Activated naive CD4-positive, alpha-beta T cell treated with anti-CD3 and anti-CD28 coated beads for 36 hours (primary cell): ENCODE data around the gene KRTAP17-1. TPM values are rescaled to one million over a fixed set of nuclear protein-coding genes. Genes with fewer than 3 reads are reported as not detected.

ENCODE experiments used
- total RNA-seq, 2 experiments: library from RNA; stranded (reverse); gene quantifications; one replicate each; pipeline ENCODE4 v1.2.3, GENCODE V29; 2021

KRTAP17-1 gene
- total RNA-seq, 2 experiments from 2014 or later, result not detected

Other genes starting within 250 kb of the KRTAP17-1 start
- not detected for gene KRTAP2-4, start 249.8 kb downstream of the KRTAP17-1 start, total RNA-seq
- not detected for gene KRTAP4-7, start 231.6 kb downstream of the KRTAP17-1 start, total RNA-seq
- not detected for gene KRTAP4-8, start 217.6 kb downstream of the KRTAP17-1 start, total RNA-seq
- gene KRTAP4-16, start 213.5 kb downstream of the KRTAP17-1 start, total RNA-seq, result not detected
- gene KRTAP4-9, start 210.3 kb downstream of the KRTAP17-1 start, total RNA-seq, result not detected
- gene KRTAP4-11, start 197.3 kb downstream of the KRTAP17-1 start, total RNA-seq, result not detected
- not detected for gene KRTAP4-12, start 191.5 kb downstream of the KRTAP17-1 start, total RNA-seq
- gene KRTAP4-6, start 175.2 kb downstream of the KRTAP17-1 start, total RNA-seq, result not detected
- not detected for gene KRTAP4-5, start 165.9 kb downstream of the KRTAP17-1 start, total RNA-seq
- not detected for gene KRTAP4-4, start 155.0 kb downstream of the KRTAP17-1 start, total RNA-seq
- gene KRTAP4-3, start 147.5 kb downstream of the KRTAP17-1 start, total RNA-seq, result not detected
- gene KRTAP4-2, start 137.5 kb downstream of the KRTAP17-1 start, total RNA-seq, result not detected
- gene KRTAP4-1, start 130.8 kb downstream of the KRTAP17-1 start, total RNA-seq, result not detected
- not detected for gene KRTAP9-1, start 125.8 kb downstream of the KRTAP17-1 start, total RNA-seq
- gene KRTAP9-2, start 89.1 kb downstream of the KRTAP17-1 start, total RNA-seq, result not detected
- not detected for gene KRTAP9-3, start 83.3 kb downstream of the KRTAP17-1 start, total RNA-seq
- gene KRTAP9-8, start 77.7 kb downstream of the KRTAP17-1 start, total RNA-seq, result not detected
- not detected for gene KRTAP9-4, start 66.0 kb downstream of the KRTAP17-1 start, total RNA-seq
- gene KRTAP9-9, start 60.3 kb downstream of the KRTAP17-1 start, total RNA-seq, result not detected
- not detected for gene KRTAP9-6, start 50.3 kb downstream of the KRTAP17-1 start, total RNA-seq
- not detected for gene KRTAP9-7, start 40.0 kb downstream of the KRTAP17-1 start, total RNA-seq
- gene KRTAP29-1, start 12.9 kb downstream of the KRTAP17-1 start, total RNA-seq, result not detected
- under 1 TPM in 1 of 2 experiments, not detected in 1; 0.15 TPM for gene KRTAP16-1, start 6.4 kb downstream of the KRTAP17-1 start, total RNA-seq
- gene KRT33A, start 35.1 kb upstream of the KRTAP17-1 start, total RNA-seq, result not detected
- not detected for gene KRT33B, start 54.1 kb upstream of the KRTAP17-1 start, total RNA-seq
- gene KRT34, start 66.6 kb upstream of the KRTAP17-1 start, total RNA-seq, result not detected
- not detected for gene KRT31, start 81.9 kb upstream of the KRTAP17-1 start, total RNA-seq
- not detected for gene KRT37, start 108.9 kb upstream of the KRTAP17-1 start, total RNA-seq
- not detected for gene KRT38, start 125.3 kb upstream of the KRTAP17-1 start, total RNA-seq
- gene KRT32, start 151.7 kb upstream of the KRTAP17-1 start, total RNA-seq, result not detected
- gene KRT35, start 165.4 kb upstream of the KRTAP17-1 start, total RNA-seq, result not detected
- not detected for gene KRT36, start 174.2 kb upstream of the KRTAP17-1 start, total RNA-seq
- not detected for gene KRT13, start 189.9 kb upstream of the KRTAP17-1 start, total RNA-seq
- not detected for gene KRT15, start 203.2 kb upstream of the KRTAP17-1 start, total RNA-seq
- not detected for gene KRT19, start 212.6 kb upstream of the KRTAP17-1 start, total RNA-seq